GM13976 (cell line): Measurements from ENCODE around the gene SIGLEC11.
"Not testable (repeated sequence)": the region's sequence is repeated elsewhere in the genome, so short reads cannot be mapped to it uniquely, and the experiment has no call there.

ENCODE experiments used
- DNase-seq: peaks from one replicate; pipeline ENCODE4 v3.0.0; 2012; ENCODE audit warnings: low spot score
- in situ Hi-C: fragments of 300-500 bp; cut with MboI; formaldehyde crosslinking; loops from one replicate; pipeline ENCODE4 v1.12.0; 2022; ENCODE audit warnings: low sequenced_read_pairs, mixed read lengths, inconsistent platforms; ENCODE audit not compliant: unreplicated experiment
- TF ChIP-seq, protein P1 (sequence below): IDR thresholded peaks from 2 replicates; pipeline ENCODE4 v1.5.1; 2012; ENCODE audit warnings: borderline replicate concordance, mild to moderate bottlenecking; ENCODE audit not compliant: insufficient read depth; ENCODE audit errors: extremely low read depth, missing control alignments, control extremely low read depth

Gene SIGLEC11

DNA sequence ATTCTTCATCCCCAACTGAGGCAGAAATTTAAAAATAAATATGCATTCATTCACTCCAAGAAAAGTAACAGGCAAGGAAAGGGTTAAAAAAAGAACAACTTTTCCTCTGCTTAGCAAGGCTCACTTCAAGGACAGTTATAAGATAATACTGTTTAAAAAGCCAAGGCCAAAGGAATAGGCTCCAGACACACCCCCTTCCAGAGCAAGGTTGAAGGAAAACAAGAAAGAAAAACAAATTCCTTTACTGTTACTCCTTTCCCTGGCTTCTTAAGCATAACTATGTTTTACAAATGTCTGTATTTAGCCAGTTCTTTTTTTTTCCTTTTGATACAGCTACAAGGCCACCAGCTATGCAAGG lies 8.5 kb downstream of the SIGLEC11 start:
- no peak for DNase-seq
- TF ChIP-seq, protein P1, sequence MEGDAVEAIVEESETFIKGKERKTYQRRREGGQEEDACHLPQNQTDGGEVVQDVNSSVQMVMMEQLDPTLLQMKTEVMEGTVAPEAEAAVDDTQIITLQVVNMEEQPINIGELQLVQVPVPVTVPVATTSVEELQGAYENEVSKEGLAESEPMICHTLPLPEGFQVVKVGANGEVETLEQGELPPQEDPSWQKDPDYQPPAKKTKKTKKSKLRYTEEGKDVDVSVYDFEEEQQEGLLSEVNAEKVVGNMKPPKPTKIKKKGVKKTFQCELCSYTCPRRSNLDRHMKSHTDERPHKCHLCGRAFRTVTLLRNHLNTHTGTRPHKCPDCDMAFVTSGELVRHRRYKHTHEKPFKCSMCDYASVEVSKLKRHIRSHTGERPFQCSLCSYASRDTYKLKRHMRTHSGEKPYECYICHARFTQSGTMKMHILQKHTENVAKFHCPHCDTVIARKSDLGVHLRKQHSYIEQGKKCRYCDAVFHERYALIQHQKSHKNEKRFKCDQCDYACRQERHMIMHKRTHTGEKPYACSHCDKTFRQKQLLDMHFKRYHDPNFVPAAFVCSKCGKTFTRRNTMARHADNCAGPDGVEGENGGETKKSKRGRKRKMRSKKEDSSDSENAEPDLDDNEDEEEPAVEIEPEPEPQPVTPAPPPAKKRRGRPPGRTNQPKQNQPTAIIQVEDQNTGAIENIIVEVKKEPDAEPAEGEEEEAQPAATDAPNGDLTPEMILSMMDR: no peak
- in situ Hi-C loops: no loop called here

DNA sequence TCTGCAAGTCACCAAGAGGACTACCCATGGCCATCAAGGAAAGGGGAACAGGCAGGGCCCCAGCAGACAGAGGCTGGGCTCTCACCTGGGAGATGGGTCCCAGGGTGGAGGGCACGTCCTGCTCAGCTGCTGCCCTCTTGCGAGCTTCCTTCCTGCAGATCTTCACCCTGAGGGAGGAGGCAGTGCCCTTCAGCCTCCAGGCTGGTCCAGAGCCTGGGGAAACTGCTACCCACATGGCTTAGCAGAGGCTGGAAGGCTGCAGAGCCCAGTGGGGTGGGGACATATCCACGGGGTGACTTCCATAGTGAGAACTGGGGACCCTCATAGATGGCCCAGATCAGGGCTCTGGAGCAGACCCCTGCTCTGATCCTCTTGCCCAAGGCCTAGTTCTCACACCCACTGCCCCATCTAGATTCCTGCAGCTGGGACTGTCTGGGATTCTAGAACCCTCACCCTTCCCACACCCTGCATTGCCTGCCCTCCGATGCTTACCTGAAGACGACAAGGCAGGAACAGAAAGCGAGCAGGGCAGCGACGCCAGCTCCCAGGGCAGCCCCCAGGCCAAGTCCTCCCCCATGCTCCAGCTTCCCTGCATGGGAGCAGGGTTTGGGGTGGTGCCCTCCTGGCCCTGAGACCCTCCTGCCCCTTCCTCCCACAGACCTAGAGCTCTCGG lies 9.0 kb downstream of the SIGLEC11 start:
- DNase-seq: no peak
- in situ Hi-C loops: no loop called here
- TF ChIP-seq, protein P1: no peak

DNA sequence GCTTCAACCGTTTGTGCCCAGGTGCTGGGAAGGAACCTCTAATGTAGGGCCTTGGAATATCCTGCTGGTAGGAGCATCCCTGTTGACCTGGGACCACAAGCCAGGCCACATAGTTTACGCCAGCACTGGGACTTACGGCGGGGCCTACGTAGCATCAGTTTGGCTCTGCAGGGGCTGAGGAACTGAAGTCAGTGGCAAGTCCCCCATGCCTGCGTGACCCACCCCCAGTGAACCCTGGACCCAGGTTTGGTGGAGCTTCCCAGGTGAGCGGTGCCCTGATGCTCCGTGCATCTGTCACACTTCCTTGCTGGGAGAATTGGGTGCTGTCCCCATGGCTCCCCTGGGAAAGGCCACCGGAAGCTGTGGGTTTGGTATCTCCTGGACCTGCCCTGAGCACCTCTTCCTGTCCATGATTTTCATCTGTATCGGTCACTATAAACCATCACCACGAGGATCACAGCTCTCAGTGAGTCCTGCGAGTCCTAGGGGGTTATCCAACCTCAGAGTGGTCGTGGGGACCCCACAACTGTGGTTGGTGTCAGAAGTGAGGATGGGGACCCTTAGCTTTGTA lies 9.9 kb downstream of the SIGLEC11 start:
- no peak for DNase-seq
- in situ Hi-C loops: no loop called here
- TF ChIP-seq, protein P1: no peak

DNA sequence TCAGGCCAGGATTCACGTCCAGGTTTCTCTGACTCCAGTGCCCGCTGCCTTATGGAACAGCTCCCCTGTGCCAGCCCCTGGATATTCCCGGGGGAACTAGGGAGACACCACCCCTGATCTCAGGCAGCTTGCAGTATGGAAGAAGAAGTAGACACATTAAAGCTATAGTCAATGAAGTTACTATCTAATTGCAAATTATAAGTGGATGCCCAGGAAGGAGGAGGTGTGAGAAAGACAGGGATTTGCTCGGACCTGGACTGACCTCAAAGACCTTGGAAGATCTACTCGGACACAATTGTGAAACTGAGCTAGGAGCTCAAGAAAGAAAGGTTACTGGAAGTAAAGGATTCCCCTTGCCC lies 10.4 kb downstream of the SIGLEC11 start:
- in situ Hi-C loops: no loop called here
- TF ChIP-seq, protein P1: no peak
- DNase-seq: no peak

DNA sequence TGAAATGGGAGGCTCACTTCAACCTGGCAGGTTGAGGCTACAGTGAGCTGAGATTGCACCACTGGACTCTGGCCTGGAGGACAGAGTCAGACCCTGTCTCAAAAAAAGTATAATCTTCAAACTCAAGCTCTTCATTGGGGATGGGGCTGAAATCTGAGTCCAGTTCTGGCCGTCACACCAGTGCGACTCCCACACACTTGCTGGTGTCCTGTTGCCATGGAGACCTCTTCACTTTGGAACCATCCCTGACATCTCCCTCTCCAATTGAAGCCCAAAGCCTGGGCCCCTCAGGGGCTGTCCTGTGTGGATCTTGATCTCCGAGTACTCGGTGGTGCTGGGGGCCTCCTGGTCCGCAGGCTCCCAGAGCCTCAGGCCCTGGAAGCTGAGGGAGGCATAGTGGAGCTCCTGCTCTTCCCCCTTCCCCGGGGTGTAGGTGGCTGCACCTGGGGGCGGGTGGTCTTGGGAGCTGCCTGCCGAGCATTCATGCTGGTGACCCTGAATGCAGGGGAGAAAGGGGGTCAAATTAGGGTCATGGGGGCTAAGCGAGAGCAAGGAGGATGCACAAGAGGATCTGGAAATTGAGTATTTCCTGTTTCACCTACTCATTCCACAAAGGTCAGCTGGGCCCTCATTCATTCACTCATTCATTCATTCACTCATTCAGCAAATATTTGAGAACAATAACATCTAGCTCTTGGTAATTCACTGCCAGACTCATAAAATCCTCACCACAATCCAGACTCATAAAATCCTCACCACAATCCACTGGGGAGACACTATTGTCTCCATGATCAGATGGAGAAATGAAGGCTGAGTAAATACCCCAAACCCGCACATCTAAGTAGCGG lies 11.0 kb downstream of the SIGLEC11 start:
- no peak for DNase-seq
- in situ Hi-C loops: loop anchor here (25.0 kb wide), 1 partner anchor 187 kb away; no protein-coding TSS in a partner anchor
- TF ChIP-seq, protein P1: no peak

DNA sequence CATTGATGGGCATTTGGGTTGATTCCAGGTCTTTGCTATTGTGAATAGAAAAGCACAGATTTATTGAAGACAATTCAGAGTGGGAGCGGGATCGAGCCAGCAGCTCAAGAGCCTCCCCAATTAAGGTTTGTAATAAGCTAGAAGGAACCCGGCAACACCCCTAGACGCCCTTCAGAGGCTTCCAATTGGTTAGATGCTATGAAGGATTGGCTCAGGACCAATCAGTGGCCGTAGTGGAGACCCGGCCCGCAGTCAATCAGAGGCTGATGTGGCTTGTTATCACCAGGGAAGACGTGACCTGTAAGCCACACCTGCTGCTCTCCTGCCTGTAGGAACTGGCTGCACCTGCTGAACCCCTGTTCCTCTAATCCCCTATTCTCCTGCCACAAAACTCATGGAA lies 14.6 kb downstream of the SIGLEC11 start:
- in situ Hi-C loops: loop anchor here (25.0 kb wide), 1 partner anchor 191 kb away; no protein-coding TSS in a partner anchor
- TF ChIP-seq, protein P1: no peak
- DNase-seq: no peak

DNA sequence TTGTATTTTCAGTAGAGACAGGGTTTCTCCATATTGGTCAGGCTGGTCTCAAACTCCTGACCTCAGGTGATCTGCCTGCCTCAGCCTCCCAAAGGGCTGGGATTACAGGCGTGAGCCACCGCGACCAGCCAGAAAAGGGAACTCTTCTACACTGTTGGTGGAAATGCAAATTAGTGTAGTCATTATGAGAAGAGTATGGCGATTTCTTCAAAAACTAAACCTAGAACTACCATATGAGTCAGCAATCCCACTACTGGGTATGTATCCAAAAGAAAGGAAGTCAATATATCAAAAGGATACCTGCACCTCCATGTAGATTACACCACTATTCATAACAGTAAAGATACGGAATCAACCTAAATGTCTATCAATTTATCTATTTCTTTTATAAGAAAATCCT lies 16.4 kb downstream of the SIGLEC11 start:
- in situ Hi-C loops: loop anchor here (25.0 kb wide), 1 partner anchor 193 kb away; no protein-coding TSS in a partner anchor
- DNase-seq: not testable (repeated sequence)
